H1 (cell line): ENCODE measurements around the gene KRTAP20-4. TPM values are rescaled to one million over a fixed set of nuclear protein-coding genes. Genes with fewer than 3 reads are reported as not detected.

Experiments used
- CTCF ChIA-PET: fragments of 300-600 bp; sonication (Branson Sonifier 250); formaldehyde crosslinking; loops from one replicate; lab custom pipeline; 2021; ENCODE audit not compliant: partially characterized antibody; lab: Charles Lee
- POLR2A ChIA-PET: fragments of 300-600 bp; sonication (Branson Sonifier 250); formaldehyde crosslinking; loops from one replicate; lab custom pipeline; 2021; ENCODE audit warnings: inconsistent platforms; ENCODE audit not compliant: partially characterized antibody; lab: Charles Lee
- DNase-seq, 2 experiments: peaks; one replicate each; pipeline versions ENCODE4 v3.0.0 to v3.0.0-alpha.2; 2010 to 2022; ENCODE audit warnings: low spot score in 2 of 2, low read depth in 1 of 2, mixed read lengths in 1 of 2
- FAIRE-seq: peaks from 2 replicates; lab custom pipeline; 2011; peaks lifted over from hg19 to GRCh38; lab: Jason Lieb, UNC
- H2AFZ ChIP-seq: 2 replicates; pipeline ENCODE4 v1.8.1; 2012; ENCODE audit warnings: low read length, inconsistent platforms
- H2AK5ac ChIP-seq: 2 replicates; pipeline ENCODE4 v1.6.1; 2013; ENCODE audit warnings: low read depth, low read length
- H2BK120ac ChIP-seq: replicated peaks from 2 replicates; pipeline ENCODE3; 2013; ENCODE audit warnings: low read depth, low read length, inconsistent platforms
- H2BK12ac ChIP-seq: 2 replicates; pipeline ENCODE4 v1.6.1; 2013; ENCODE audit warnings: low read depth, low read length
- H2BK15ac ChIP-seq: 2 replicates; pipeline ENCODE4 v1.6.1; 2013; ENCODE audit warnings: low read length
- H2BK20ac ChIP-seq: 2 replicates; pipeline ENCODE4 v1.6.1; 2013; ENCODE audit warnings: low read length
- H2BK5ac ChIP-seq: 2 replicates; pipeline ENCODE4 v1.6.1; 2013; ENCODE audit warnings: low read depth, low read length
- H3K14ac ChIP-seq: 2 replicates; pipeline ENCODE4 v1.6.1; 2013; ENCODE audit warnings: inconsistent platforms; ENCODE audit not compliant: insufficient read length
- H3K18ac ChIP-seq: 2 replicates; pipeline ENCODE4 v1.6.1; 2013; ENCODE audit warnings: low read length; ENCODE audit errors: extremely low read depth
- H3K23ac ChIP-seq: 2 replicates; pipeline ENCODE4 v1.6.1; 2013; ENCODE audit warnings: inconsistent platforms; ENCODE audit not compliant: insufficient read length
- H3K23me2 ChIP-seq: 2 replicates; pipeline ENCODE4 v1.6.1; 2013; ENCODE audit warnings: low read depth, low read length
- H3K27ac ChIP-seq: 2 replicates; pipeline ENCODE4 v1.6.1; 2011; ENCODE audit warnings: low read depth, low read length, inconsistent platforms
- H3K27me3 ChIP-seq, 4 experiments: replicated peaks in 1 of 4; 1 replicate in 1 of 4; 2 replicates in 3 of 4; pipeline versions ENCODE4 v1.6.1 to v1.8.1; 2011 to 2013; ENCODE audit warnings: low read length in 3 of 4, mild to moderate bottlenecking in 3 of 4, inconsistent platforms in 2 of 4, mixed read lengths in 2 of 4, moderate library complexity in 1 of 4; ENCODE audit not compliant: control insufficient read depth in 3 of 4, insufficient read depth in 3 of 4; ENCODE audit errors: extremely low read depth in 1 of 4
- H3K36me3 ChIP-seq, 4 experiments: 2 replicates each; pipeline versions ENCODE4 v1.6.1 to v1.8.1; 2011 to 2013; ENCODE audit warnings: mild to moderate bottlenecking in 4 of 4, low read length in 3 of 4, moderate library complexity in 2 of 4, control low read depth in 1 of 4, inconsistent platforms in 1 of 4; ENCODE audit not compliant: insufficient read depth in 4 of 4, control insufficient read depth in 2 of 4
- H3K4ac ChIP-seq: replicated peaks from 2 replicates; pipeline ENCODE3; 2013; ENCODE audit warnings: low read length, low read depth, mixed read lengths, inconsistent platforms; ENCODE audit not compliant: insufficient read length
- H3K4me1 ChIP-seq, 4 experiments: replicated peaks in 1 of 4; 1 replicate in 1 of 4; 2 replicates in 3 of 4; pipeline versions ENCODE4 v1.6.1 to v1.8.1; 2011 to 2013; ENCODE audit warnings: low read length in 3 of 4, inconsistent platforms in 2 of 4, mixed read lengths in 1 of 4; ENCODE audit not compliant: insufficient read depth in 4 of 4, control insufficient read depth in 3 of 4
- H3K4me2 ChIP-seq, 2 experiments: 2 replicates each; pipeline versions ENCODE4 v1.6.1 to v1.8.1; 2011 to 2013; ENCODE audit warnings: low read depth in 2 of 2, low read length in 2 of 2, control low read depth in 1 of 2, inconsistent platforms in 1 of 2, mild to moderate bottlenecking in 1 of 2; ENCODE audit not compliant: insufficient read depth in 1 of 2
- H3K4me3 ChIP-seq, 4 experiments: fragments of 200-600, 300-600 bp in 1 of 4; sonication (generic), shearing (Covaris generic), sonication (Bioruptor Twin) in 1 of 4; 2 replicates each; pipeline versions ENCODE4 v1.5.1 to v1.8.1; 2011 to 2016; ENCODE audit warnings: low read length in 4 of 4, low read depth in 3 of 4, control low read depth in 2 of 4, inconsistent platforms in 2 of 4, mild to moderate bottlenecking in 2 of 4, mixed read lengths in 1 of 4, moderate library complexity in 1 of 4; ENCODE audit not compliant: insufficient read depth in 2 of 4; ENCODE audit errors: extremely low read depth in 1 of 4
- H3K56ac ChIP-seq: replicated peaks from 2 replicates; pipeline ENCODE3; 2013; ENCODE audit warnings: low read depth, mild to moderate bottlenecking, mixed read lengths, low read length, inconsistent platforms; ENCODE audit not compliant: insufficient read length
- H3K79me1 ChIP-seq: 2 replicates; pipeline ENCODE4 v1.6.1; 2013; ENCODE audit warnings: low read depth, low read length, control low read depth
- H3K79me2 ChIP-seq, 2 experiments: 2 replicates each; pipeline versions ENCODE4 v1.6.1 to v1.8.1; 2012 to 2013; ENCODE audit warnings: low read length in 2 of 2, mild to moderate bottlenecking in 2 of 2, inconsistent platforms in 1 of 2; ENCODE audit not compliant: insufficient read depth in 2 of 2, control insufficient read depth in 1 of 2
- H3K9ac ChIP-seq, 4 experiments: replicated peaks in 1 of 4; 1 replicate in 1 of 4; 2 replicates in 3 of 4; pipeline versions ENCODE4 v1.6.1 to v1.8.1; 2011 to 2013; ENCODE audit warnings: low read depth in 3 of 4, low read length in 3 of 4, control low read depth in 2 of 4, mild to moderate bottlenecking in 2 of 4, moderate library complexity in 2 of 4, inconsistent platforms in 1 of 4; ENCODE audit errors: extremely low read depth in 1 of 4
- H3K9me3 ChIP-seq, 2 experiments: 2 replicates each; pipeline versions ENCODE4 v1.6.1 to v1.8.1; 2012 to 2013; ENCODE audit warnings: mild to moderate bottlenecking in 2 of 2, moderate library complexity in 2 of 2, control low read depth in 1 of 2, inconsistent platforms in 1 of 2, low read depth in 1 of 2, low read length in 1 of 2, mixed read lengths in 1 of 2; ENCODE audit not compliant: insufficient read depth in 2 of 2
- H4K20me1 ChIP-seq, 2 experiments: replicated peaks in 1 of 2; 2 replicates each; pipeline versions ENCODE3 to v1.8.1; 2011 to 2013; ENCODE audit warnings: inconsistent platforms in 2 of 2, low read length in 2 of 2, mild to moderate bottlenecking in 1 of 2; ENCODE audit not compliant: insufficient read depth in 2 of 2, control insufficient read depth in 1 of 2
- H4K5ac ChIP-seq: 2 replicates; pipeline ENCODE4 v1.6.1; 2013; ENCODE audit warnings: low read length, low read depth, mixed read lengths, inconsistent platforms; ENCODE audit not compliant: insufficient read length
- H4K8ac ChIP-seq: 2 replicates; pipeline ENCODE4 v1.8.0; 2013; ENCODE audit warnings: mild to moderate bottlenecking, moderate library complexity, low read length, inconsistent platforms; ENCODE audit not compliant: insufficient read depth; ENCODE audit errors: extremely low read depth
- H4K91ac ChIP-seq: replicated peaks from 2 replicates; pipeline ENCODE3; 2013; ENCODE audit warnings: low read length, mixed read lengths, inconsistent platforms; ENCODE audit not compliant: insufficient read length
- ASH2L ChIP-seq: fragments of 200-600, 300-600 bp; sonication (generic); IDR thresholded peaks from one replicate; pipeline ENCODE4 v1.7.1; 2017; ENCODE audit warnings: low read length
- CHD7 ChIP-seq: fragments of 300-600 bp; sonication (generic); IDR thresholded peaks from 2 replicates; pipeline ENCODE4 v1.7.1; 2012; ENCODE audit warnings: low read length, moderate library complexity, mild to moderate bottlenecking, inconsistent platforms; ENCODE audit not compliant: insufficient replicate concordance
- polyA plus RNA-seq, 7 experiments: library from polyadenylated mRNA; depleted of rRNA in 3 of 7; stranded (reverse) in 5 of 7; unstranded in 2 of 7; fragments of >200 nt in 5 of 7; fragments of 200-250 nt in 2 of 7; gene quantifications; 1 replicate in 5 of 7; 2 replicates in 1 of 7; 4 replicates in 1 of 7; pipeline versions ENCODE4 v1.2.1 to v1.2.3, GENCODE V29; 2011 to 2013; ENCODE audit warnings: missing spikeins in 2 of 7, mixed read lengths in 2 of 7
- total RNA-seq: library from RNA; stranded (reverse); fragmentation: NEBNext Ultra II Directional; extraction: Animal tissue kit (Norgen Biotek cat#: 25700); gene quantifications from 2 replicates; pipeline ENCODE4 v1.2.1, GENCODE V29; 2021

The KRTAP20-4 gene
- total and polyA plus RNA-seq, 2 of the 8 experiments (the other 6 are each of a cell fraction or from before 2014, with no cell fraction given): not detected

DNA sequence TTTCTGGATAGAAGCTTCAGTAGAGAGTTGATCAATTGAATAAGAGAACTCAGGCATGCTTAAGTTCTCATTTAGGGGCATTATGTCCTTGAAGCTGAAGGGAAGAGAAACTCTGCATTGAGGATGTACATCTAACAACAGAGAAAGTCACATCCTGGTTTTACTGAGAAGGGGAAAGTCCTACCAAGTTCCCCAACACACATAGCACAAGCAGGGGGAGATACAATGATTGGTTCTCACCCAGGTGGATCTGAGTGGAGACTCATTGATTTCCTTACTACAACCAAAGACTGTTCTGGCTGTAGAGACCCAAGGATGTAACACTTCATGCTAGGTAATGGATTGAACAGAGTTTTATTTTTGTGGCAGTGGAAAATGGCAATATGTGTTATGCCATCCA lies 5.2 kb upstream of the KRTAP20-4 start:
- ChIA-PET CTCF (no interaction called here), POLR2A (no interaction called here)
- no peak overlapping the region for H2BK120ac ChIP-seq
- H3K36me3 ChIP-seq: no peaks in the 10 kb centered on the region
- DNase-seq (no peak), FAIRE-seq (no peak)
- no peak overlapping the region for H3K4me2 ChIP-seq
- H2BK12ac ChIP-seq: no peak overlapping the region
- no peak overlapping the region for H3K18ac ChIP-seq
- H3K4ac ChIP-seq: no peak overlapping the region
- no peak overlapping the region for H2BK15ac ChIP-seq
- no peak overlapping the region for H2BK5ac ChIP-seq
- no peak overlapping the region for H2AK5ac ChIP-seq
- H4K8ac ChIP-seq: no peak overlapping the region
- no peak overlapping the region for H2BK20ac ChIP-seq
- H3K56ac ChIP-seq: no peak overlapping the region
- no peaks in the 10 kb centered on the region for H4K20me1 ChIP-seq
- no peaks in the 10 kb centered on the region for H3K79me1 ChIP-seq
- no peak overlapping the region for H3K23ac ChIP-seq
- H2AFZ ChIP-seq: no peak overlapping the region
- H3K9ac ChIP-seq: no peak overlapping the region
- no peaks in the 10 kb centered on the region; a peak in 1 of 4 replicates for H3K9me3 ChIP-seq
- H3K27me3 ChIP-seq: no peaks in the 10 kb centered on the region
- no peaks in the 10 kb centered on the region for H3K79me2 ChIP-seq
- H3K27ac ChIP-seq: no peak overlapping the region
- no peak overlapping the region for H3K4me3 ChIP-seq
- no peak overlapping the region for H4K5ac ChIP-seq
- no peak overlapping the region for H4K91ac ChIP-seq
- no peaks in the 10 kb centered on the region for H3K4me1 ChIP-seq
- H3K14ac ChIP-seq: no peak overlapping the region
- H3K23me2 ChIP-seq: no peaks in the 10 kb centered on the region
- no peak for TF ChIP-seq CHD7
- TF ChIP-seq ASH2L: no peak
